Hepatocyte (in vitro differentiated cells): Measurements from ENCODE around the gene ANGPTL7.
A peak's percentile ranks its signal among the peaks of the same experiment; 100 is the strongest.

ENCODE experiments used
- CTCF ChIP-seq: fragments of 200-600 bp; sonication (generic); IDR thresholded peaks from 2 replicates; pipeline ENCODE4 v1.5.1; 2016; ENCODE audit warnings: antibody characterized with exemption, mild to moderate bottlenecking; ENCODE audit not compliant: poor library complexity
- EZH2 ChIP-seq: fragments of 200-600 bp; sonication (generic); IDR thresholded peaks from 2 replicates; pipeline ENCODE4 v1.6.1; 2016; ENCODE audit warnings: antibody characterized with exemption, mild to moderate bottlenecking, borderline replicate concordance

GRCh38 chr1:11174261-11174942, 14.8 kb upstream of the ANGPTL7 start:
- TF ChIP-seq CTCF (peak; percentile 5), EZH2 (no peak)
